IMR-90 (cell line): ENCODE results near the gene ACP6.

Experiments used
- CEBPB ChIP-seq: IDR thresholded peaks from 2 replicates; pipeline ENCODE4 v1.6.1; 2012; ENCODE audit warnings: low read depth, low read length, improper control_type of control experiment
- CTCF ChIP-seq: conservative IDR thresholded peaks from 2 replicates; pipeline ENCODE4 v1.5.1; 2012; ENCODE audit warnings: mild to moderate bottlenecking, low read depth, low read length, improper control_type of control experiment
- MXI1 ChIP-seq: IDR thresholded peaks from 2 replicates; pipeline ENCODE4 v1.6.1; 2012; ENCODE audit warnings: low read depth, mild to moderate bottlenecking, low read length, moderate library complexity, borderline replicate concordance
- POLR2A ChIP-seq: IDR thresholded peaks from 2 replicates; pipeline ENCODE4 v1.6.1; 2012; ENCODE audit warnings: mild to moderate bottlenecking, low read depth, low read length
- RFX5 ChIP-seq: IDR thresholded peaks from 2 replicates; pipeline ENCODE4 v1.8.0; 2012; ENCODE audit warnings: low read depth, mild to moderate bottlenecking, low read length, moderate library complexity
- SMC3 ChIP-seq: fragments of 150-350 bp; IDR thresholded peaks from 2 replicates; pipeline ENCODE4 v1.6.1; 2016; ENCODE audit warnings: low read depth, mild to moderate bottlenecking, antibody characterized with exemption, low read length, moderate library complexity
- USF2 ChIP-seq: fragments of 150-350 bp; IDR thresholded peaks from 2 replicates; pipeline ENCODE4 v1.6.1; 2017; ENCODE audit warnings: mild to moderate bottlenecking, antibody characterized with exemption, low read length, low read depth

GRCh38 chr1:147631839-147632238 lies 38.5 kb downstream of the ACP6 start:
- TF ChIP-seq CTCF (no peak), RFX5 (no peak), USF2 (no peak), CEBPB (no peak), POLR2A (no peak), SMC3 (no peak), MXI1 (no peak)
